ENCODE data around the gene SLC1A5. TPM values are rescaled to one million over a fixed set of nuclear protein-coding genes. Genes with fewer than 3 reads are reported as not detected.
"Not testable (repeated sequence)": the region's sequence is repeated elsewhere in the genome, so short reads cannot be mapped to it uniquely, and the experiment has no call there.

The SLC1A5 gene
- total RNA-seq, 4 donors from 2014 or later: 42.8 to 93.6 (median 66.7) TPM

GRCh38 chr19:46785054-46785979, 3.1 kb downstream of the SLC1A5 start:
- Histone ChIP-seq H3K4me3 (peak overlapping the region; percentile 70 to 90 (median 84)), H3K36me3 (peaks cover 26 to 42% (median 33%) of the 10 kb centered on the region in 4 donors), H3K27me3 (peaks cover 0 to 4% (median 0%) of the 10 kb centered on the region in 4 donors), H3K9me3 (no peaks in the 10 kb centered on the region), H3K4me1 (peaks cover 44 to 71% (median 63%) of the 10 kb centered on the region in 4 donors), H3K27ac (replicated peaks in 1 of 4) (peak overlapping the region; percentile 78 to 93 (median 84))
- TF ChIP-seq CTCF (IDR thresholded peaks at IDR 0.05) (no peak), POLR2AphosphoS5 (IDR thresholded peaks at IDR 0.05) (no peak), EP300 (IDR thresholded peaks at IDR 0.05) (no peak), POLR2A (IDR thresholded peaks at IDR 0.05; ENCODE audit: low read depth) (no peak)
- intact Hi-C loops (cut with DNase I): no loop called here
- WGBS: 80% methylated on average over 17 of the region's 19 CpGs
- DNase-seq (ENCODE audit: extremely low spot score): no peak

GRCh38 chr19:46784262-46785053, 3.9 kb downstream of the SLC1A5 start:
- peak in 1 of 2 donors; percentile 39 for TF ChIP-seq POLR2AphosphoS5 (IDR thresholded peaks at IDR 0.05)
- TF ChIP-seq POLR2A (IDR thresholded peaks at IDR 0.05; ENCODE audit: low read depth): no peak
- H3K4me3 ChIP-seq: peak overlapping the region; percentile 70 to 90 (median 84)
- peaks cover 0 to 4% (median 0%) of the 10 kb centered on the region in 4 donors for H3K27me3 ChIP-seq
- whole genome bisulfite sequencing: 75% methylated on average over 8 of the region's 17 CpGs
- peaks cover 28 to 50% (median 39%) of the 10 kb centered on the region in 4 donors for H3K36me3 ChIP-seq
- peak; percentile 95 for DNase-seq (ENCODE audit: extremely low spot score)
- peak overlapping the region; percentile 78 to 93 (median 84) for H3K27ac ChIP-seq (replicated peaks in 1 of 4)
- H3K4me1 ChIP-seq: peaks cover 44 to 71% (median 63%) of the 10 kb centered on the region in 4 donors
- intact Hi-C loops (cut with DNase I): no loop called here
- H3K9me3 ChIP-seq: no peaks in the 10 kb centered on the region

DNA sequence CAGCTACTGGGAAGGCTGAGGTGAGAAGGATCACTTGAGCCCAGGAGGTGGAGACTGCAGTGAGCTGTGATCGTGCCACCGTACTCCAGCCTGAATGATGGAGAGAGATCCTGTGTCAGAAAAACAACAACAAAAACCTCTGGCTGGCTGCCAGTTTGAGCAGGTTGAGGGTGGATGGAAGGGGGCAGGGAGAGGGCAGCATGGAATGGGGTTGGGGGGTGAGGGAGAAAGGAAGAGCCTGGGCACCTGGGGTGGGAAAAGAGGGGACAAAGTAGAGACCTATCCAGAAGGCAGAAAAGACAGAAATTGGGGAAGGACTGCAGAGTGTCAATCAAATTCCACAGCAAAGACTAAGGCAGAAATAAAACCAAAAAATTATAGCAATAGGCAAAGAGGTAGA, 4.7 kb downstream of the SLC1A5 start:
- H3K36me3 ChIP-seq: peaks cover 33 to 58% (median 46%) of the 10 kb centered on the region in 4 donors
- no peak for TF ChIP-seq CTCF (IDR thresholded peaks at IDR 0.05)
- TF ChIP-seq POLR2AphosphoS5 (IDR thresholded peaks at IDR 0.05): no peak
- TF ChIP-seq POLR2A (IDR thresholded peaks at IDR 0.05; ENCODE audit: low read depth): no peak
- TF ChIP-seq EP300 (IDR thresholded peaks at IDR 0.05): no peak
- peak overlapping the region in 1 of 4 donors; percentile 90 for H3K4me3 ChIP-seq
- 79% methylated on average over 2 of the region's 2 CpGs for WGBS
- DNase-seq (ENCODE audit: extremely low spot score): no peak
- peak overlapping the region in 1 of 4 donors; percentile 93 for H3K27ac ChIP-seq (replicated peaks in 1 of 4)
- peaks cover 0 to 4% (median 0%) of the 10 kb centered on the region in 4 donors for H3K27me3 ChIP-seq
- H3K4me1 ChIP-seq: peaks cover 40 to 66% (median 57%) of the 10 kb centered on the region in 4 donors
- intact Hi-C loops (cut with DNase I): no loop called here
- H3K9me3 ChIP-seq: no peaks in the 10 kb centered on the region

DNA sequence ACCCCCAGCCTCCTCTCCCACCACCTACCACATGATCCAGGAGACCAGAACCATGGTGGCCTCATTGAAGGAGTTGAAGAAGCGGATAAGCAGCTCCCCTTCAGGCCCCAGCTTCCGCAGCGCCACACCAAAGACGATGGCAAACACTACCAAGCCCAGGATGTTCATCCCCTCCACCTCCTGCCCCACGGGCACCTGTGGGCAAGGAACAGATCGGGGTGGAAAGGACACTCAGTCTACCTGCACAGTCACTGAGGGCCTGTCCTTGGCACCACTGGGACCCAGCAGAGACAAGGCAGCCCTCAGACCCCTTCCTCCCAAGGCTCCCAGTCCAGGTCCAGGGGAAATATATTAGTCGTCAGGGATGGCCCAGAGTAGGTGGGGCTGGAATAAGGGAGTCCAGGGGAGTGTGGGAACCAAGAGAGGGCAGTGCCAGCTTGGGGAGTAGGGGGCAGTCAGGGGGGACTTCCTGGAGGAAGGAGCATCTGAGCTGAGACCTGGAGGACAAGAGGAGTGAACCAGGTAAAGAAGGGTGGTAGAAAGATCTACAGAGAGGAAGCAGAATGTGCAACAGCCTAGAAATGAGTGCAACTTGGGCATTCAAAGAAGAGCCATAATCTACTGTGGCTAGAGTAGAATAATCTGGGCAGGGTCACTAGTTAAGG, 5.9 kb downstream of the SLC1A5 start:
- H3K4me1 ChIP-seq: peaks cover 34 to 54% (median 46%) of the 10 kb centered on the region in 4 donors
- no peak overlapping the region for H3K4me3 ChIP-seq
- no peaks in the 10 kb centered on the region for H3K9me3 ChIP-seq
- H3K36me3 ChIP-seq: peaks cover 39 to 70% (median 58%) of the 10 kb centered on the region in 4 donors
- TF ChIP-seq EP300 (IDR thresholded peaks at IDR 0.05): no peak
- no peak overlapping the region for H3K27ac ChIP-seq (replicated peaks in 1 of 4)
- peaks cover 0 to 4% (median 0%) of the 10 kb centered on the region in 4 donors for H3K27me3 ChIP-seq
- intact Hi-C loops (cut with DNase I): no loop called here
- 83% methylated on average over 2 of the region's 7 CpGs for WGBS
- DNase-seq (ENCODE audit: extremely low spot score): no peak

- Histone ChIP-seq H3K36me3 (peaks cover 51 to 94% (median 80%) of the 10 kb centered on the region in 4 donors), H3K27ac (replicated peaks in 1 of 4) (peak overlapping the region in 1 of 4 donors; percentile 50), H3K4me1 (peaks cover 0 to 10% (median 4%) of the 10 kb centered on the region in 4 donors)
- DNase-seq (ENCODE audit: extremely low spot score); intact Hi-C loops (cut with DNase I); H3K27me3 ChIP-seq; H3K4me3 ChIP-seq; H3K9me3 ChIP-seq: not testable (repeated sequence)
- WGBS: 90% methylated on average over 12 of the region's 12 CpGs
Observed at GRCh38 chr19:46777956-46778645, 10.3 kb downstream of the SLC1A5 start.
